ENCODE results near the gene DCC.

The DCC gene

GRCh38 chr18:53531896-53532295 lies 1191.9 kb downstream of the DCC start:
- TF ChIP-seq, protein P1, sequence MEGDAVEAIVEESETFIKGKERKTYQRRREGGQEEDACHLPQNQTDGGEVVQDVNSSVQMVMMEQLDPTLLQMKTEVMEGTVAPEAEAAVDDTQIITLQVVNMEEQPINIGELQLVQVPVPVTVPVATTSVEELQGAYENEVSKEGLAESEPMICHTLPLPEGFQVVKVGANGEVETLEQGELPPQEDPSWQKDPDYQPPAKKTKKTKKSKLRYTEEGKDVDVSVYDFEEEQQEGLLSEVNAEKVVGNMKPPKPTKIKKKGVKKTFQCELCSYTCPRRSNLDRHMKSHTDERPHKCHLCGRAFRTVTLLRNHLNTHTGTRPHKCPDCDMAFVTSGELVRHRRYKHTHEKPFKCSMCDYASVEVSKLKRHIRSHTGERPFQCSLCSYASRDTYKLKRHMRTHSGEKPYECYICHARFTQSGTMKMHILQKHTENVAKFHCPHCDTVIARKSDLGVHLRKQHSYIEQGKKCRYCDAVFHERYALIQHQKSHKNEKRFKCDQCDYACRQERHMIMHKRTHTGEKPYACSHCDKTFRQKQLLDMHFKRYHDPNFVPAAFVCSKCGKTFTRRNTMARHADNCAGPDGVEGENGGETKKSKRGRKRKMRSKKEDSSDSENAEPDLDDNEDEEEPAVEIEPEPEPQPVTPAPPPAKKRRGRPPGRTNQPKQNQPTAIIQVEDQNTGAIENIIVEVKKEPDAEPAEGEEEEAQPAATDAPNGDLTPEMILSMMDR (IDR thresholded peaks at IDR 0.05; ENCODE audit: insufficient read depth, low read depth, low read length, missing control alignments), result no peak
- DNase-seq (ENCODE audit: low read depth), result no peak
- H3K4me3 ChIP-seq (ENCODE audit: low read length), result no peak overlapping the region

GRCh38 chr18:53534203-53534602 lies 1194.2 kb downstream of the DCC start:
- TF ChIP-seq, protein P1 (IDR thresholded peaks at IDR 0.05; ENCODE audit: insufficient read depth, low read depth, low read length, missing control alignments), result no peak
- DNase-seq (ENCODE audit: low read depth), result no peak
- H3K4me3 ChIP-seq (ENCODE audit: low read length), result no peak overlapping the region

DNA sequence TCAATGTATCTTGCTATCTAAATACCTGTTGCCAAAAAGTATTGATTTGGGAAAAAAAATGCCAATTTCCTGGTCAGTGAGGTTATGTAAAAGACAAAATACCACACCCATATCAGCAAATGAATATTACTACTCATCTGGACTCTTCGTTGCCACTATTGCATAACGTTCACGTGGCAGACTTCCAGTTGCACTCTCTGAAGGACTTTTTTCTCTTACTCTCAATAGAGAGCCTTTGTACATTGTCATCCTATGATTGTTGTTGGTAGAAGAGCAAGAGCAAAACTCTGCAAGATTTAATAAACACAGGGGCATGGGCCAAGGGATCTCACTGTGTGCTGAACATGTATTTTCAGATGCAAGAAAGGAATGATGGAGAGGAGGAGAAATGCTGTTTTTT lies 1194.7 kb downstream of the DCC start:
- H3K4me3 ChIP-seq (ENCODE audit: low read length), result no peak overlapping the region
- TF ChIP-seq, protein P1 (IDR thresholded peaks at IDR 0.05; ENCODE audit: insufficient read depth, low read depth, low read length, missing control alignments), result no peak
- peak; percentile 10 for DNase-seq (ENCODE audit: low read depth)

- DNase-seq (ENCODE audit: low read depth), result no peak
- TF ChIP-seq, protein P1 (IDR thresholded peaks at IDR 0.05; ENCODE audit: insufficient read depth, low read depth, low read length, missing control alignments), result no peak
- H3K4me3 ChIP-seq (ENCODE audit: low read length), result no peak overlapping the region
Measured at GRCh38 chr18:53536908-53537307, 1196.9 kb downstream of the DCC start.

- H3K4me3 ChIP-seq (ENCODE audit: low read length), result no peak overlapping the region
- TF ChIP-seq, protein P1 (IDR thresholded peaks at IDR 0.05; ENCODE audit: insufficient read depth, low read depth, low read length, missing control alignments), result no peak
- no peak for DNase-seq (ENCODE audit: low read depth)
Measured at GRCh38 chr18:53541924-53542323, 1201.9 kb downstream of the DCC start.

GRCh38 chr18:53543711-53544110 lies 1203.7 kb downstream of the DCC start:
- TF ChIP-seq, protein P1 (IDR thresholded peaks at IDR 0.05; ENCODE audit: insufficient read depth, low read depth, low read length, missing control alignments), result no peak
- DNase-seq (ENCODE audit: low read depth), result no peak
- H3K4me3 ChIP-seq (ENCODE audit: low read length), result no peak overlapping the region

GRCh38 chr18:53544917-53545316 lies 1204.9 kb downstream of the DCC start:
- TF ChIP-seq, protein P1 (IDR thresholded peaks at IDR 0.05; ENCODE audit: insufficient read depth, low read depth, low read length, missing control alignments), result no peak
- no peak for DNase-seq (ENCODE audit: low read depth)

More at GRCh38 chr18:53544917-53545316, 1204.9 kb downstream of the DCC start:
- no peak overlapping the region for H3K4me3 ChIP-seq (ENCODE audit: low read length)
